ENCODE results near the gene NFAM1.

NFAM1 gene

DNA sequence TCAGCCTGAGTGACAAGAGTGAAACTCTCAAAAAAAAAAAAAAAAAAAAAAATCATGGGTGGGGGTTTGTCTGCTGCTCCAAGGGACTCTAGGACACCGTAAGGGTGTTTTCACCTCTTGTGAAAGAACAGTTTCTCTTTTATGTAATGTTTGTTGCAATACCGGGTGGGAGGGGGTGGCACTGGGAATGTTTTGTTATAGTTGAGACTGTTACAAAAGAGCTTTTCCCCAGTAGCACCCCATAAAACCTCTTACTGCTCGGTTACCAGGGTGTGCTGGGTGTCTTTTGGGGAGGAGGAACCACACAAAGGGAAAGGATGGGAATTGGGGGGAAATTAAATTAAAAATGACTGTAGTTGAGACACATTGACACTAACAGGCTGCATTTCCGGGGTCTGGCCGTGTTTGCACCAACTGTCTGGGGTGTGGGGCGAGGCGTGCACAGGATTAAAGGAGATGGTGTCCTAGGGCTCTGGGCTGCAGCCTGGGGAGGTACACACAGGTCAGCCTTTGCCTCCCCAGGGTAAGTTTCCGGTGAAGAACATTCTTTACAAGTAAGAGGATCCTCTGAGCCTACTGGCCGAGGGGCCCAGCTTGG, 1.6 kb downstream of the NFAM1 start:
- Histone ChIP-seq H3K27ac (ENCODE audit: low read depth, low read length) (no peak overlapping the region), H3K27me3 (ENCODE audit: low read length) (no peaks in the 10 kb centered on the region), H3K79me2 (ENCODE audit: insufficient read depth, low read length) (no peaks in the 10 kb centered on the region), H2AFZ (ENCODE audit: low read depth, low read length, severe bottlenecking) (no peak overlapping the region), H3K9me3 (ENCODE audit: insufficient read depth, low read length) (no peaks in the 10 kb centered on the region), H4K20me1 (ENCODE audit: low read depth, low read length) (no peaks in the 10 kb centered on the region), H3K4me2 (ENCODE audit: low read depth, low read length, poor library complexity, severe bottlenecking) (no peak overlapping the region), H3K4me3 (ENCODE audit: insufficient read depth, low read length, poor library complexity, severe bottlenecking) (no peak overlapping the region), H3F3A (ENCODE audit: insufficient read depth) (no peaks in the 10 kb centered on the region), H3K9me2 (replicated peaks; ENCODE audit: insufficient read depth, low read length) (no peaks in the 10 kb centered on the region), H3K9ac (ENCODE audit: low read length) (no peak overlapping the region), H3K36me3 (ENCODE audit: low read length) (no peaks in the 10 kb centered on the region)
- no peak for TF ChIP-seq CTCF (IDR thresholded peaks at IDR 0.05; ENCODE audit: insufficient read depth, low read length, poor library complexity, severe bottlenecking)
- TF ChIP-seq EZH2phosphoT487 (conservative IDR thresholded peaks at IDR 0.05; ENCODE audit: low read length) = no peak

DNA sequence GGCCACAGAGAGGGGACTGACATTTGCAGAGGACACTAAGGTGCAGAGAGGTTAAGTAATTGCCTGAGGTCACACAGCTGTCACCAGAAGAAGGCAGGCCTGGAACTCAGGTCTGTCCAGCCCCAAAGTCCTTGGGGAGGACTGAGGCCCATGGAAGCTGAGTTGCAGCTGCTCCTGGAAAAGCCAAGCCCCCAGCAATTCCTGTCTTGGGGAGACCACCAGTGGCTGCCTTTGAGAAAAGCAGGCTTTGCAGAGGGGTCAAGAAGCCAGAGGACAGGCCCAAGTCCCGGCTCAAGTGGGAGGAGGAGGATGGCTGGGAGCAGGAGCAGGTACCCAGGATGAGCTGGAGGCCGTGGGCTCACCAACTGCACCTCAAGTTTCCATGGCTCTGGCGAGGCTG, 3.4 kb downstream of the NFAM1 start:
- Histone ChIP-seq H3K27ac (ENCODE audit: low read depth, low read length) (no peak overlapping the region), H4K20me1 (ENCODE audit: low read depth, low read length) (no peaks in the 10 kb centered on the region), H3K79me2 (ENCODE audit: insufficient read depth, low read length) (no peaks in the 10 kb centered on the region), H3K27me3 (ENCODE audit: low read length) (no peaks in the 10 kb centered on the region), H3K9me3 (ENCODE audit: insufficient read depth, low read length) (no peaks in the 10 kb centered on the region), H3F3A (ENCODE audit: insufficient read depth) (no peaks in the 10 kb centered on the region), H3K4me3 (ENCODE audit: insufficient read depth, low read length, poor library complexity, severe bottlenecking) (no peak overlapping the region), H2AFZ (ENCODE audit: low read depth, low read length, severe bottlenecking) (no peak overlapping the region), H3K9ac (ENCODE audit: low read length) (no peak overlapping the region), H3K9me2 (replicated peaks; ENCODE audit: insufficient read depth, low read length) (no peaks in the 10 kb centered on the region), H3K4me2 (ENCODE audit: low read depth, low read length, poor library complexity, severe bottlenecking) (no peak overlapping the region), H3K36me3 (ENCODE audit: low read length) (no peaks in the 10 kb centered on the region)
- TF ChIP-seq EZH2phosphoT487 (conservative IDR thresholded peaks at IDR 0.05; ENCODE audit: low read length) (no peak), CTCF (IDR thresholded peaks at IDR 0.05; ENCODE audit: insufficient read depth, low read length, poor library complexity, severe bottlenecking) (no peak)

GRCh38 chr22:42428025-42428424, 4.2 kb downstream of the NFAM1 start:
- H3K36me3 ChIP-seq (ENCODE audit: low read length) = no peaks in the 10 kb centered on the region
- H4K20me1 ChIP-seq (ENCODE audit: low read depth, low read length) = no peaks in the 10 kb centered on the region
- no peak overlapping the region for H3K27ac ChIP-seq (ENCODE audit: low read depth, low read length)
- H3K79me2 ChIP-seq (ENCODE audit: insufficient read depth, low read length) = no peaks in the 10 kb centered on the region
- H3K4me2 ChIP-seq (ENCODE audit: low read depth, low read length, poor library complexity, severe bottlenecking) = no peak overlapping the region
- no peak overlapping the region for H3K4me3 ChIP-seq (ENCODE audit: insufficient read depth, low read length, poor library complexity, severe bottlenecking)
- H3K27me3 ChIP-seq (ENCODE audit: low read length) = no peaks in the 10 kb centered on the region
- no peak overlapping the region for H3K9ac ChIP-seq (ENCODE audit: low read length)
- TF ChIP-seq CTCF (IDR thresholded peaks at IDR 0.05; ENCODE audit: insufficient read depth, low read length, poor library complexity, severe bottlenecking) = no peak
- TF ChIP-seq EZH2phosphoT487 (conservative IDR thresholded peaks at IDR 0.05; ENCODE audit: low read length) = no peak
- H3K9me3 ChIP-seq (ENCODE audit: insufficient read depth, low read length) = no peaks in the 10 kb centered on the region
- no peaks in the 10 kb centered on the region for H3F3A ChIP-seq (ENCODE audit: insufficient read depth)
- no peaks in the 10 kb centered on the region for H3K9me2 ChIP-seq (replicated peaks; ENCODE audit: insufficient read depth, low read length)
- no peak overlapping the region for H2AFZ ChIP-seq (ENCODE audit: low read depth, low read length, severe bottlenecking)
